Activated CD4-positive, alpha-beta T cell treated with anti-CD3 and anti-CD28 coated beads, Interleukin-2, amount 10 ng/mL, durations not matched to agents 24 days and 14 days (primary cell): ENCODE measurements around the gene USP13. TPM values are rescaled to one million over a fixed set of nuclear protein-coding genes. Genes with fewer than 3 reads are reported as not detected.

Experiments used
- DNase-seq: peaks from one replicate; pipeline ENCODE4 v3.0.0; 2022
- H3K27ac Mint-ChIP-seq: one replicate; pipeline ENCODE4 v1.8.0; 2022; ENCODE audit warnings: mild to moderate bottlenecking, mixed read lengths
- H3K27me3 Mint-ChIP-seq: one replicate; pipeline ENCODE4 v1.8.0; 2022; ENCODE audit warnings: mixed read lengths
- H3K36me3 Mint-ChIP-seq: one replicate; pipeline ENCODE4 v1.8.0; 2022; ENCODE audit warnings: low read depth, mild to moderate bottlenecking, mixed read lengths
- H3K4me1 Mint-ChIP-seq: one replicate; pipeline ENCODE4 v1.8.0; 2021; ENCODE audit warnings: mixed read lengths
- H3K4me3 Mint-ChIP-seq: one replicate; pipeline ENCODE4 v1.8.0; 2022; ENCODE audit warnings: mild to moderate bottlenecking, moderate library complexity, mixed read lengths
- H3K9me3 Mint-ChIP-seq: one replicate; pipeline ENCODE4 v1.8.0; 2021; ENCODE audit warnings: mixed read lengths
- intact Hi-C: fragments of 100-400 bp; cut with micrococcal nuclease; formaldehyde crosslinking; loops from one replicate; pipeline ENCODE4 v1.15.1; 2023
- total RNA-seq: library from RNA; stranded (reverse); gene quantifications from 2 replicates; pipeline ENCODE4 v1.2.3, GENCODE V29; 2022

USP13 gene
- total RNA-seq, 1 donor from 2014 or later: 15.3 TPM

- Mint-ChIP-seq H3K4me1 (no peaks in the 10 kb centered on the region), H3K36me3 (peaks cover 3% of the 10 kb centered on the region), H3K4me3 (no peak overlapping the region), H3K27ac (no peak overlapping the region), H3K9me3 (no peaks in the 10 kb centered on the region), H3K27me3 (no peaks in the 10 kb centered on the region)
- DNase-seq: no peak
- intact Hi-C loops: no loop called here
Measured at GRCh38 chr3:179695672-179696313, 43.0 kb downstream of the USP13 start.

- no peak for DNase-seq
- no peak overlapping the region for H3K4me3 Mint-ChIP-seq
- intact Hi-C loops: no loop called here
- H3K9me3 Mint-ChIP-seq: no peaks in the 10 kb centered on the region
- no peaks in the 10 kb centered on the region for H3K4me1 Mint-ChIP-seq
- H3K27ac Mint-ChIP-seq: no peak overlapping the region
- H3K36me3 Mint-ChIP-seq: peaks cover 3% of the 10 kb centered on the region
- H3K27me3 Mint-ChIP-seq: no peaks in the 10 kb centered on the region
Measured at GRCh38 chr3:179697736-179698332, 45.0 kb downstream of the USP13 start.

GRCh38 chr3:179700716-179701115, 47.9 kb downstream of the USP13 start:
- Mint-ChIP-seq H3K27me3 (no peaks in the 10 kb centered on the region), H3K4me3 (no peak overlapping the region), H3K27ac (no peak overlapping the region), H3K36me3 (peaks cover 3% of the 10 kb centered on the region), H3K4me1 (no peaks in the 10 kb centered on the region), H3K9me3 (no peaks in the 10 kb centered on the region)
- DNase-seq: no peak
- intact Hi-C loops: no loop called here

GRCh38 chr3:179701176-179701827, 48.5 kb downstream of the USP13 start:
- Mint-ChIP-seq H3K36me3 (peaks cover 3% of the 10 kb centered on the region), H3K27me3 (no peaks in the 10 kb centered on the region), H3K4me1 (no peaks in the 10 kb centered on the region), H3K4me3 (no peak overlapping the region), H3K9me3 (no peaks in the 10 kb centered on the region), H3K27ac (no peak overlapping the region)
- intact Hi-C loops: no loop called here
- DNase-seq: no peak

GRCh38 chr3:179702271-179702947, 49.6 kb downstream of the USP13 start:
- Mint-ChIP-seq H3K27ac (no peak overlapping the region), H3K4me3 (no peak overlapping the region), H3K9me3 (no peaks in the 10 kb centered on the region), H3K4me1 (no peaks in the 10 kb centered on the region), H3K27me3 (no peaks in the 10 kb centered on the region), H3K36me3 (peaks cover 3% of the 10 kb centered on the region)
- intact Hi-C loops: no loop called here
- no peak for DNase-seq

- no peak for DNase-seq
- Mint-ChIP-seq H3K36me3 (peaks cover 3% of the 10 kb centered on the region), H3K4me1 (no peaks in the 10 kb centered on the region), H3K4me3 (no peak overlapping the region), H3K27me3 (no peaks in the 10 kb centered on the region), H3K9me3 (no peaks in the 10 kb centered on the region), H3K27ac (no peak overlapping the region)
- intact Hi-C loops: no loop called here
Measured at GRCh38 chr3:179703816-179704215, 51.0 kb downstream of the USP13 start.

GRCh38 chr3:179706233-179706632, 53.4 kb downstream of the USP13 start:
- intact Hi-C loops: no loop called here
- Mint-ChIP-seq H3K27me3 (no peaks in the 10 kb centered on the region), H3K36me3 (peaks cover 6% of the 10 kb centered on the region), H3K9me3 (no peaks in the 10 kb centered on the region), H3K4me3 (no peak overlapping the region), H3K4me1 (no peaks in the 10 kb centered on the region), H3K27ac (no peak overlapping the region)
- no peak for DNase-seq

- DNase-seq: no peak
- no peak overlapping the region for H3K4me3 Mint-ChIP-seq
- H3K27ac Mint-ChIP-seq: no peak overlapping the region
- no peaks in the 10 kb centered on the region for H3K4me1 Mint-ChIP-seq
- no peaks in the 10 kb centered on the region for H3K9me3 Mint-ChIP-seq
- peaks cover 3% of the 10 kb centered on the region for H3K36me3 Mint-ChIP-seq
- intact Hi-C loops: no loop called here
- H3K27me3 Mint-ChIP-seq: no peaks in the 10 kb centered on the region
Measured at GRCh38 chr3:179710079-179710478, 57.2 kb downstream of the USP13 start.

- Mint-ChIP-seq H3K4me3 (no peak overlapping the region), H3K36me3 (peaks cover 3% of the 10 kb centered on the region), H3K4me1 (no peaks in the 10 kb centered on the region), H3K27ac (no peak overlapping the region), H3K27me3 (no peaks in the 10 kb centered on the region), H3K9me3 (no peaks in the 10 kb centered on the region)
- DNase-seq: no peak
- intact Hi-C loops: no loop called here
Measured at GRCh38 chr3:179713643-179714090, 60.8 kb downstream of the USP13 start.

GRCh38 chr3:179715582-179715981, 62.7 kb downstream of the USP13 start:
- Mint-ChIP-seq H3K4me1 (no peaks in the 10 kb centered on the region), H3K4me3 (no peak overlapping the region), H3K27me3 (no peaks in the 10 kb centered on the region)

GRCh38 chr3:179716226-179716625, 63.4 kb downstream of the USP13 start:
- Mint-ChIP-seq H3K9me3 (no peaks in the 10 kb centered on the region), H3K4me3 (no peak overlapping the region), H3K27me3 (no peaks in the 10 kb centered on the region), H3K36me3 (no peaks in the 10 kb centered on the region), H3K27ac (no peak overlapping the region), H3K4me1 (no peaks in the 10 kb centered on the region)
- DNase-seq: no peak
- intact Hi-C loops: no loop called here

More at GRCh38 chr3:179715582-179715981, 62.7 kb downstream of the USP13 start:
- intact Hi-C loops: no loop called here
- H3K9me3 Mint-ChIP-seq: no peaks in the 10 kb centered on the region
- H3K27ac Mint-ChIP-seq: no peak overlapping the region
- no peaks in the 10 kb centered on the region for H3K36me3 Mint-ChIP-seq
- DNase-seq: no peak

- DNase-seq: no peak
- H3K4me1 Mint-ChIP-seq: no peaks in the 10 kb centered on the region
- no peaks in the 10 kb centered on the region for H3K36me3 Mint-ChIP-seq
- H3K27me3 Mint-ChIP-seq: no peaks in the 10 kb centered on the region
- no peak overlapping the region for H3K4me3 Mint-ChIP-seq
- no peaks in the 10 kb centered on the region for H3K9me3 Mint-ChIP-seq
- H3K27ac Mint-ChIP-seq: no peak overlapping the region
- intact Hi-C loops: no loop called here
Measured at GRCh38 chr3:179716811-179717210, 64.0 kb downstream of the USP13 start.

- no peak overlapping the region for H3K27ac Mint-ChIP-seq
- no peaks in the 10 kb centered on the region for H3K4me1 Mint-ChIP-seq
- DNase-seq: no peak
- no peak overlapping the region for H3K4me3 Mint-ChIP-seq
- H3K36me3 Mint-ChIP-seq: no peaks in the 10 kb centered on the region
- intact Hi-C loops: no loop called here
- H3K9me3 Mint-ChIP-seq: no peaks in the 10 kb centered on the region
- no peaks in the 10 kb centered on the region for H3K27me3 Mint-ChIP-seq
Measured at GRCh38 chr3:179717219-179717618, 64.4 kb downstream of the USP13 start.
